Measurements from ENCODE around the gene ELOVL4. TPM values are rescaled to one million over a fixed set of nuclear protein-coding genes. Genes with fewer than 3 reads are reported as not detected.
A peak's percentile ranks its signal among the peaks of the same experiment; 100 is the strongest.

ELOVL4 gene
- polyA plus RNA-seq, 1 donor (not counting 4 experiments of a cell fraction or from before 2014, with no cell fraction given) = 6.1 TPM

DNA sequence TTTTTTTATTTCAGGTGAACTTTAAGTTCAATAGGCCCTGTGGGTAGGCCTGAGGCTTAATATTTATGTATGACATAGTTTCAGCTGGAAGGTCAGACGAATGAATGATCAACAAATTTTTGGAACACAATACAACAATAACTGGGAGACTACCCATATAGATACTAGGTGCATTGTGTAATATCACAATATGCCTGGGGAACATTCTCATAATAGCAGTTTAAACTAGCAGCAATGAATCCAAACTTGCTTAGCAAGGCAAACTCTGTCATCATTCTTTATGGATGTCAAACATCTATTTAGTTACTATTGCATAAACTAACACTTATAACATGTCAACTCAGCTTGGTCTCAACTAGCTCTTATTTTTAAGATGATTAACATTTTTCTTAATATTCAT, 49.3 kb downstream of the ELOVL4 start:
- H2AFZ ChIP-seq (ENCODE audit: control insufficient read depth, low read length) = no peak overlapping the region
- no peak overlapping the region for H3K9ac ChIP-seq (ENCODE audit: control insufficient read depth, extremely low read depth, insufficient read depth, low read length)
- no peaks in the 10 kb centered on the region for H3K36me3 ChIP-seq (ENCODE audit: control insufficient read depth in 2 of 2, extremely low read depth in 1 of 2, insufficient read depth in 2 of 2, low read length in 2 of 2)
- H3K4me3 ChIP-seq (ENCODE audit: control insufficient read depth in 2 of 3, extremely low read depth in 1 of 3, insufficient read depth in 2 of 3, low read depth in 1 of 3, low read length in 3 of 3) = no peak overlapping the region
- DNase-seq (ENCODE audit: low read depth, low spot score) (no peak), FAIRE-seq (peak; percentile 9)
- no peaks in the 10 kb centered on the region for H3K9me3 ChIP-seq (ENCODE audit: control insufficient read depth, low read depth, low read length)
- no peaks in the 10 kb centered on the region for H4K20me1 ChIP-seq (ENCODE audit: control insufficient read depth, extremely low read depth, insufficient read depth, low read length)
- H3K79me2 ChIP-seq (ENCODE audit: control insufficient read depth, insufficient read depth, low read length) = no peaks in the 10 kb centered on the region
- no peaks in the 10 kb centered on the region for H3K9me1 ChIP-seq (ENCODE audit: control insufficient read depth, extremely low read depth, insufficient read depth, low read length)
- no peak overlapping the region for H3K27ac ChIP-seq (ENCODE audit: control insufficient read depth, insufficient read depth, low read length)
- H3K27me3 ChIP-seq (ENCODE audit: control insufficient read depth, extremely low read depth, insufficient read depth, low read length) = no peaks in the 10 kb centered on the region
- H3K4me1 ChIP-seq (ENCODE audit: control insufficient read depth, extremely low read depth, insufficient read depth, low read length) = peaks cover 21% of the 10 kb centered on the region
- dilution Hi-C loops (cut with MboI; ENCODE audit: extremely low pct_ligation_motif_present, low sequenced_read_pairs) = no loop called here
- TF ChIP-seq EZH2 (IDR thresholded peaks at IDR 0.05; ENCODE audit: low read length) = no peak
- TF ChIP-seq, protein P1, sequence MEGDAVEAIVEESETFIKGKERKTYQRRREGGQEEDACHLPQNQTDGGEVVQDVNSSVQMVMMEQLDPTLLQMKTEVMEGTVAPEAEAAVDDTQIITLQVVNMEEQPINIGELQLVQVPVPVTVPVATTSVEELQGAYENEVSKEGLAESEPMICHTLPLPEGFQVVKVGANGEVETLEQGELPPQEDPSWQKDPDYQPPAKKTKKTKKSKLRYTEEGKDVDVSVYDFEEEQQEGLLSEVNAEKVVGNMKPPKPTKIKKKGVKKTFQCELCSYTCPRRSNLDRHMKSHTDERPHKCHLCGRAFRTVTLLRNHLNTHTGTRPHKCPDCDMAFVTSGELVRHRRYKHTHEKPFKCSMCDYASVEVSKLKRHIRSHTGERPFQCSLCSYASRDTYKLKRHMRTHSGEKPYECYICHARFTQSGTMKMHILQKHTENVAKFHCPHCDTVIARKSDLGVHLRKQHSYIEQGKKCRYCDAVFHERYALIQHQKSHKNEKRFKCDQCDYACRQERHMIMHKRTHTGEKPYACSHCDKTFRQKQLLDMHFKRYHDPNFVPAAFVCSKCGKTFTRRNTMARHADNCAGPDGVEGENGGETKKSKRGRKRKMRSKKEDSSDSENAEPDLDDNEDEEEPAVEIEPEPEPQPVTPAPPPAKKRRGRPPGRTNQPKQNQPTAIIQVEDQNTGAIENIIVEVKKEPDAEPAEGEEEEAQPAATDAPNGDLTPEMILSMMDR (optimal IDR thresholded peaks at IDR 0.05 in 1 of 3, IDR thresholded peaks at IDR 0.05 in 1 of 3, conservative IDR thresholded peaks at IDR 0.05 in 1 of 3; ENCODE audit: extremely low read depth in 1 of 3, insufficient read depth in 2 of 3, low read length in 3 of 3) = no peak
- no peak overlapping the region for H3K4me2 ChIP-seq (ENCODE audit: control insufficient read depth, extremely low read depth, insufficient read depth, low read depth, low read length)

DNA sequence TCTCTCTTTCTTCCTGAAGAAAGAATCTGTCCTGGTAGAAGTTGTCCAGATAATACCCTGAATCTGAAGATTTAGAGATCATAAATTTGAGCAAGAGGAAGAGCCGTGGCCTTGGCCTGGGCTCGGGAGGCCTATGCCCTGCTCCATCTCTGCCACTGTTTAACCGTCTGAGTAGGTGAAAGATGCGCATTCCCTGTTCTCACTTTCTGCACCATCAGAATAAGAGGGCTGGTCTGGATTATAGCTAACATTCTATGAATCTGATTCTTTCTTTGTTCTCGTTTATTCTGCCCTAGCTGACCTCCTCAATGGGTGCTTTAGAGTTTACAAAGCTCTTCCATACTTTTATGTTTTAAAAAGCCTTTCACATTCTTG, 51.3 kb downstream of the ELOVL4 start:
- Histone ChIP-seq H3K9ac (ENCODE audit: control insufficient read depth, extremely low read depth, insufficient read depth, low read length) (peak overlapping the region; percentile 34), H3K9me3 (ENCODE audit: control insufficient read depth, low read depth, low read length) (no peaks in the 10 kb centered on the region), H3K4me2 (ENCODE audit: control insufficient read depth, extremely low read depth, insufficient read depth, low read depth, low read length) (peak overlapping the region; percentile 45), H3K9me1 (ENCODE audit: control insufficient read depth, extremely low read depth, insufficient read depth, low read length) (no peaks in the 10 kb centered on the region), H3K79me2 (ENCODE audit: control insufficient read depth, insufficient read depth, low read length) (no peaks in the 10 kb centered on the region), H3K27ac (ENCODE audit: control insufficient read depth, insufficient read depth, low read length) (peak overlapping the region; percentile 70), H3K4me3 (ENCODE audit: control insufficient read depth in 2 of 3, extremely low read depth in 1 of 3, insufficient read depth in 2 of 3, low read depth in 1 of 3, low read length in 3 of 3) (no peak overlapping the region), H2AFZ (ENCODE audit: control insufficient read depth, low read length) (no peak overlapping the region), H4K20me1 (ENCODE audit: control insufficient read depth, extremely low read depth, insufficient read depth, low read length) (no peaks in the 10 kb centered on the region), H3K4me1 (ENCODE audit: control insufficient read depth, extremely low read depth, insufficient read depth, low read length) (peaks cover 21% of the 10 kb centered on the region), H3K27me3 (ENCODE audit: control insufficient read depth, extremely low read depth, insufficient read depth, low read length) (no peaks in the 10 kb centered on the region), H3K36me3 (ENCODE audit: control insufficient read depth in 2 of 2, extremely low read depth in 1 of 2, insufficient read depth in 2 of 2, low read length in 2 of 2) (no peaks in the 10 kb centered on the region)
- FAIRE-seq (no peak), DNase-seq (ENCODE audit: low read depth, low spot score) (no peak)
- dilution Hi-C loops (cut with MboI; ENCODE audit: extremely low pct_ligation_motif_present, low sequenced_read_pairs) = no loop called here
- TF ChIP-seq, protein P1 (optimal IDR thresholded peaks at IDR 0.05 in 1 of 3, IDR thresholded peaks at IDR 0.05 in 1 of 3, conservative IDR thresholded peaks at IDR 0.05 in 1 of 3; ENCODE audit: extremely low read depth in 1 of 3, insufficient read depth in 2 of 3, low read length in 3 of 3) = no peak
- TF ChIP-seq EZH2 (IDR thresholded peaks at IDR 0.05; ENCODE audit: low read length) = no peak
